MM.1S (cell line): Measurements from ENCODE around the gene ARSI.
A peak's percentile ranks its signal among the peaks of the same experiment; 100 is the strongest.

Experiments used
- DNase-seq: peaks from one replicate; pipeline ENCODE4 v3.0.0-alpha.2; 2015
- H2AFZ ChIP-seq: fragments of 300-600 bp; sonication (generic); 2 replicates; pipeline ENCODE4 v1.6.0; 2016; ENCODE audit warnings: antibody characterized with exemption, low read length
- H3F3A ChIP-seq: fragments of 300-600 bp; sonication (generic); 2 replicates; pipeline ENCODE4 v1.6.1; 2016; ENCODE audit warnings: mild to moderate bottlenecking, antibody characterized with exemption, low read length, moderate library complexity, mixed read lengths; ENCODE audit not compliant: insufficient read depth
- H3K27ac ChIP-seq: fragments of 300-600 bp; sonication (generic); 2 replicates; pipeline ENCODE4 v1.5.1; 2016; ENCODE audit warnings: mild to moderate bottlenecking, low read length
- H3K27me3 ChIP-seq: fragments of 300-600 bp; sonication (generic); replicated peaks from 2 replicates; pipeline ENCODE4 v1.6.0; 2016; ENCODE audit warnings: low read length; ENCODE audit not compliant: insufficient read depth
- H3K36me3 ChIP-seq: fragments of 300-600 bp; sonication (generic); replicated peaks from 2 replicates; pipeline ENCODE4 v1.6.1; 2016; ENCODE audit warnings: mild to moderate bottlenecking, low read length, mixed read lengths; ENCODE audit not compliant: insufficient read depth
- H3K4me1 ChIP-seq: fragments of 300-600 bp; sonication (generic); 2 replicates; pipeline ENCODE4 v1.6.1; 2016; ENCODE audit warnings: low read length, mixed read lengths
- H3K4me2 ChIP-seq: fragments of 300-600 bp; sonication (generic); 2 replicates; pipeline ENCODE4 v1.6.0; 2016; ENCODE audit warnings: low read depth, low read length
- H3K4me3 ChIP-seq: fragments of 300-600 bp; sonication (generic); 2 replicates; pipeline ENCODE4 v1.5.1; 2016; ENCODE audit warnings: low read length, mixed read lengths
- H3K79me2 ChIP-seq: fragments of 300-600 bp; sonication (generic); 2 replicates; pipeline ENCODE4 v1.6.1; 2016; ENCODE audit warnings: mixed run types, low read length, mixed read lengths
- H3K9ac ChIP-seq: fragments of 300-600 bp; sonication (generic); 2 replicates; pipeline ENCODE4 v1.6.1; 2016; ENCODE audit warnings: low read length, mixed read lengths
- H3K9me2 ChIP-seq: fragments of 300-600 bp; sonication (generic); replicated peaks from 2 replicates; pipeline ENCODE4 v1.6.1; 2016; ENCODE audit warnings: mild to moderate bottlenecking, low read length, mixed read lengths; ENCODE audit not compliant: insufficient read depth
- H3K9me3 ChIP-seq: fragments of 300-600 bp; sonication (generic); replicated peaks from 2 replicates; pipeline ENCODE4 v1.6.1; 2016; ENCODE audit warnings: mild to moderate bottlenecking, low read length, mixed read lengths; ENCODE audit not compliant: insufficient read depth
- H4K20me1 ChIP-seq: fragments of 300-600 bp; sonication (generic); 2 replicates; pipeline ENCODE4 v1.6.1; 2016; ENCODE audit warnings: mild to moderate bottlenecking, low read length, moderate library complexity, mixed read lengths; ENCODE audit not compliant: insufficient read depth
- EZH2 ChIP-seq: fragments of 300-600 bp; sonication (generic); optimal IDR thresholded peaks from 2 replicates; pipeline ENCODE3; 2017; ENCODE audit warnings: low read depth, mild to moderate bottlenecking, antibody characterized with exemption, low read length, mixed read lengths
- EZH2phosphoT487 ChIP-seq: fragments of 300-600 bp; sonication (generic); IDR thresholded peaks from 2 replicates; pipeline ENCODE4 v1.6.1; 2018; ENCODE audit warnings: antibody characterized with exemption, low read length
- TF ChIP-seq, protein P1 (sequence below): fragments of 300-600 bp; sonication (generic); IDR thresholded peaks from 2 replicates; pipeline ENCODE4 v1.5.1; 2016; ENCODE audit warnings: antibody characterized with exemption, low read length, mixed read lengths

ARSI gene

DNA sequence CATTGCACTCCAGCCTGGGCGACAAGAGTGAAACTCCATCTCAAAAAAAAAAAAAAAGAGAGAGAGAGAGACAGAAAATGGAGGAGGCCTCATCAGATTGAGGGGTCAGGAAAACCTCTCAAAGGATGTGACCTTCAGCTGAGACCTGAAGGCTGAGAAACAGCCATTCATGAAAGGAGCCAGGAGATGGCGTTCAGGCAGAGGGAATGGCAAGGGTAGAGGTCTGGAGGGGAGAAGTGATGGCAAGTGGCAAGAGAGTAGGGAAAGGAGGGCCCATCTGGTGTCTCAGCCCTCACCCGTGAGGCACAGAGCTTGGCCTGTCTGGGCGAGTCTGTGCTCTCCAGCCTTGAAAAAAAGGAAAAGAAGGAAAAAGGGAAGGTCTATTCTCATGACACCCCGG is 30.2 kb downstream of the ARSI start:
- H3K27ac ChIP-seq, result no peak overlapping the region
- no peak overlapping the region for H2AFZ ChIP-seq
- no peaks in the 10 kb centered on the region for H4K20me1 ChIP-seq
- H3K4me2 ChIP-seq, result no peak overlapping the region
- H3K9me3 ChIP-seq, result no peaks in the 10 kb centered on the region
- peak; percentile 69 for DNase-seq
- H3K4me3 ChIP-seq, result no peak overlapping the region
- no peaks in the 10 kb centered on the region for H3K9me2 ChIP-seq
- H3K79me2 ChIP-seq, result no peaks in the 10 kb centered on the region
- H3K9ac ChIP-seq, result no peak overlapping the region
- H3K36me3 ChIP-seq, result no peaks in the 10 kb centered on the region
- no peaks in the 10 kb centered on the region for H3K4me1 ChIP-seq
- H3F3A ChIP-seq, result no peaks in the 10 kb centered on the region
- H3K27me3 ChIP-seq, result no peaks in the 10 kb centered on the region
- TF ChIP-seq, protein P1, sequence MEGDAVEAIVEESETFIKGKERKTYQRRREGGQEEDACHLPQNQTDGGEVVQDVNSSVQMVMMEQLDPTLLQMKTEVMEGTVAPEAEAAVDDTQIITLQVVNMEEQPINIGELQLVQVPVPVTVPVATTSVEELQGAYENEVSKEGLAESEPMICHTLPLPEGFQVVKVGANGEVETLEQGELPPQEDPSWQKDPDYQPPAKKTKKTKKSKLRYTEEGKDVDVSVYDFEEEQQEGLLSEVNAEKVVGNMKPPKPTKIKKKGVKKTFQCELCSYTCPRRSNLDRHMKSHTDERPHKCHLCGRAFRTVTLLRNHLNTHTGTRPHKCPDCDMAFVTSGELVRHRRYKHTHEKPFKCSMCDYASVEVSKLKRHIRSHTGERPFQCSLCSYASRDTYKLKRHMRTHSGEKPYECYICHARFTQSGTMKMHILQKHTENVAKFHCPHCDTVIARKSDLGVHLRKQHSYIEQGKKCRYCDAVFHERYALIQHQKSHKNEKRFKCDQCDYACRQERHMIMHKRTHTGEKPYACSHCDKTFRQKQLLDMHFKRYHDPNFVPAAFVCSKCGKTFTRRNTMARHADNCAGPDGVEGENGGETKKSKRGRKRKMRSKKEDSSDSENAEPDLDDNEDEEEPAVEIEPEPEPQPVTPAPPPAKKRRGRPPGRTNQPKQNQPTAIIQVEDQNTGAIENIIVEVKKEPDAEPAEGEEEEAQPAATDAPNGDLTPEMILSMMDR, result peak; percentile 57
- TF ChIP-seq EZH2phosphoT487, result no peak

DNA sequence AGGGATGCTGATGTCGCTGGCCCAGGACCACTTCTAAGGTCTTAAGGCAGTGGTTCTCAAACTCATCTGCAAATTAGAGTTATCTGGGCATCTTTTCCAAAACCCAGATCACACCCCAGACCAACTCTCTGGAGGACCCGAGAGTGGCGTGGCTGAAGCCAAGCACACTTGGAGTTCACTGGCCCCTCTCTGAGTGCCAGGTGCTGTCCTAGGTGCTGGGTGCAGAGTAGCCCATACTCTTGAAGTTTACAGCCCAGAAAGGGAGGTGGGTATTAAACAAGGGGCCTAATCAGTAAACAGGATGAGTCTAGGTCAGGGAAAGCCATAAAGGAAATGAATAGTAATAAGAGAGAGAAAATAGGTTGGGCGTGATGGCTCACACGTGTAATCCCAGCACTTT is 30.8 kb downstream of the ARSI start:
- Histone ChIP-seq H3K36me3 (no peaks in the 10 kb centered on the region), H3K79me2 (no peaks in the 10 kb centered on the region), H3K4me3 (no peak overlapping the region), H3K9me3 (no peaks in the 10 kb centered on the region), H3F3A (no peaks in the 10 kb centered on the region), H2AFZ (no peak overlapping the region), H3K27ac (no peak overlapping the region), H3K9ac (no peak overlapping the region), H3K27me3 (no peaks in the 10 kb centered on the region), H3K4me1 (no peaks in the 10 kb centered on the region), H3K4me2 (no peak overlapping the region), H3K9me2 (no peaks in the 10 kb centered on the region), H4K20me1 (no peaks in the 10 kb centered on the region)
- no peak for TF ChIP-seq EZH2phosphoT487
- no peak for TF ChIP-seq EZH2
- TF ChIP-seq, protein P1, result no peak
- DNase-seq, result no peak

DNA sequence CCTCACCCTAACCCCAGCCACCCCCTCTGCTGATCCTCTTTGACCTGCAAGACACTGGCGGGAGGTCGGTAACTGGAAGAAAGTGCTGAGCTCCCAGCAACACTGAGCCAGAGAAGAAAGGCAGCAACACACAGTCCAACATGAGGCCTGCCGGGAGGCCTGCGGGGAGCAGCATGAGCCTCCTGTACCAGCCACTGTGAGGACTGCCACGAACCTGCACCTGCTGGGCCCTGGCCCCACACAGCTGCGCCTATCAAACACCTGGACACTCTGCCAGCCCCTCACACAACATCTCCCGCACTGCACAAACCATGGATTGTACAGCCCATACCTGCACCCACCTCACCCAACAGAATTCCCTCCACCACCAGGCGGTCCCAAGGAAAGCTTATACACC is 31.4 kb downstream of the ARSI start:
- TF ChIP-seq EZH2 (no peak), EZH2phosphoT487 (no peak)
- TF ChIP-seq, protein P1, result no peak
- no peak for DNase-seq
- Histone ChIP-seq H3F3A (no peaks in the 10 kb centered on the region), H3K36me3 (no peaks in the 10 kb centered on the region), H3K27ac (no peak overlapping the region), H2AFZ (no peak overlapping the region), H3K9ac (no peak overlapping the region), H3K4me3 (no peak overlapping the region), H3K4me2 (no peak overlapping the region), H3K79me2 (no peaks in the 10 kb centered on the region), H3K9me3 (no peaks in the 10 kb centered on the region), H3K4me1 (no peaks in the 10 kb centered on the region), H4K20me1 (no peaks in the 10 kb centered on the region), H3K9me2 (no peaks in the 10 kb centered on the region), H3K27me3 (no peaks in the 10 kb centered on the region)
